HG03060 (cell line): Measurements from ENCODE around the gene CNN2.

Experiments used
- ATAC-seq: cut with Tn5 transposase; IDR thresholded peaks from one replicate; pipeline ENCODE4 v1.9.1; 2021; ENCODE audit warnings: low read depth, moderate number of reproducible peaks; ENCODE audit not compliant: unreplicated experiment

The CNN2 gene

DNA sequence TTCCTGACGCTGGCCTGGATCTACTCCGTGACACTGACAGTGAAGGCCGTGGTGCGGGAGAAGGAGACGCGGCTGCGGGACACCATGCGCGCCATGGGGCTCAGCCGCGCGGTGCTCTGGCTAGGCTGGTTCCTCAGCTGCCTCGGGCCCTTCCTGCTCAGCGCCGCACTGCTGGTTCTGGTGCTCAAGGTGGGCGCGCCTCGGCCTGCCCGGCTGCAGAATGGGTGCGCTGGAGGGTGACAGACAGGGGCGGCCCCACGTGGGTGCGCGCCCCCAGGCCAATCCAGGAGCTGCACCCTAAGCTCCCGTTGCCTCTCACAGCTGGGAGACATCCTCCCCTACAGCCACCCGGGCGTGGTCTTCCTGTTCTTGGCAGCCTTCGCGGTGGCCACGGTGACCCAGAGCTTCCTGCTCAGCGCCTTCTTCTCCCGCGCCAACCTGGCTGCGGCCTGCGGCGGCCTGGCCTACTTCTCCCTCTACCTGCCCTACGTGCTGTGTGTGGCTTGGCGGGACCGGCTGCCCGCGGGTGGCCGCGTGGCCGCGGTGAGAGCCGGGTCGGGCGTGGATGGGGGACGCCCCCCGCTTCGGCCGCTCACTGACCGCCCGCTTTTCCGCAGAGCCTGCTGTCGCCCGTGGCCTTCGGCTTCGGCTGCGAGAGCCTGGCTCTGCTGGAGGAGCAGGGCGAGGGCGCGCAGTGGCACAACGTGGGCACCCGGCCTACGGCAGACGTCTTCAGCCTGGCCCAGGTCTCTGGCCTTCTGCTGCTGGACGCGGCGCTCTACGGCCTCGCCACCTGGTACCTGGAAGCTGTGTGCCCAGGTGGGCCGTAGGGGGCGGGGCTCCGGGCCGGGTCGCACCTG is 20.7 kb downstream of the CNN2 start:
- no peak for ATAC-seq

DNA sequence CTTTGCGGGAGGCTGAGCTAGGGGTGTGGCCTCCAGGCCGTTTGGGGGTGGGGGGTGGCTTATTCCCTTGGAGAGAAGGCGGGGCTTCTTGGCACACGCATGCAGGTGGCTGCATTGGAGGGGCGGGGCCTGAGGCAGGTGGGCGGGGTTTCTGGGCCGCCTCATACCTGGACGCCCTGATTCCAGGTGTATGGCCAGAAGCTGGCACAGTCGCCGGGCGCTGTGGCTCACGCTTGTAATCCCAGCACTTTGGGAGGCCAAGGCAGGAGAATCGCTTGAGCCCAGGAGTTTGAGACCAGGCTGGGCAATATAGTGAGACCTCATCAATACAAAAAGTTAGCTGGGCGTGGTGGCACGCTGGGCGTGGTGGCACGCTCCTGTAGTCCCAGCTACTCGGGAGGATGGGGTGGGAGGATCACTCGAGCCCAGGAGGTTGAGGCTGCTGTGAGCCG is 21.3 kb downstream of the CNN2 start:
- no peak for ATAC-seq

DNA sequence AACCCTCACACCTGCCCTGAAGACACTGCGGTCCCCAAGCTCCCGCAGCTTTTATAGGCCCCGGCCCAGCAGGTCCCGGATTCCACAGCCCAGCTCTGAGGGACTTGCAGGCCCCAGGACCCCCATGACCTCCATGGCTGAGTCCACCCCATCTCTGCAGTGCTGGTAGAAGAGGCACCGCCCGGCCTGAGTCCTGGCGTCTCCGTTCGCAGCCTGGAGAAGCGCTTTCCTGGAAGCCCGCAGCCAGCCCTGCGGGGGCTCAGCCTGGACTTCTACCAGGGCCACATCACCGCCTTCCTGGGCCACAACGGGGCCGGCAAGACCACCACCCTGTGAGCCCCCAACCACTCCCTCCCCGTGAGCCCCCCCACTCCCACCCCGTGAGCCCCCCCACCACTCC is 22.7 kb downstream of the CNN2 start:
- no peak for ATAC-seq

DNA sequence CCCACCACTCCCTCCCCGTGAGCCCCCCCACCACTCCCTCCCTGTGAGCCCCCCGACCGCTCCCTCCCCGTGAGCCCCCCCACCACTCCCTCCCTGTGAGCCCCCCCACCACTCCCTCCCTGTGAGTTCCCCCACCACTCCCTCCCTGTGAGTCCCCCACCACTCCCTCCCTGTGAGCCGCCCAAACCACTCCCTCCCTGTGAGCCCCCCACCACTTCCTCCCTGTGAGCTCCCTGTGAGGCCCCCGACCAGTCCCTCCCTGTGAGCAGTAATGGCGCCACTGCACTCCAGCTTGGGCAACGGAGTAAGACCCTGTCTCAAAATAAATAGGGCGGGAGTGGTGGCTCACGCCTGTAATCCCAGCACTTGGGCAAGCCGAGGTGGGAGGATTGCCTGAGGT is 23.4 kb downstream of the CNN2 start:
- ATAC-seq: no peak

DNA sequence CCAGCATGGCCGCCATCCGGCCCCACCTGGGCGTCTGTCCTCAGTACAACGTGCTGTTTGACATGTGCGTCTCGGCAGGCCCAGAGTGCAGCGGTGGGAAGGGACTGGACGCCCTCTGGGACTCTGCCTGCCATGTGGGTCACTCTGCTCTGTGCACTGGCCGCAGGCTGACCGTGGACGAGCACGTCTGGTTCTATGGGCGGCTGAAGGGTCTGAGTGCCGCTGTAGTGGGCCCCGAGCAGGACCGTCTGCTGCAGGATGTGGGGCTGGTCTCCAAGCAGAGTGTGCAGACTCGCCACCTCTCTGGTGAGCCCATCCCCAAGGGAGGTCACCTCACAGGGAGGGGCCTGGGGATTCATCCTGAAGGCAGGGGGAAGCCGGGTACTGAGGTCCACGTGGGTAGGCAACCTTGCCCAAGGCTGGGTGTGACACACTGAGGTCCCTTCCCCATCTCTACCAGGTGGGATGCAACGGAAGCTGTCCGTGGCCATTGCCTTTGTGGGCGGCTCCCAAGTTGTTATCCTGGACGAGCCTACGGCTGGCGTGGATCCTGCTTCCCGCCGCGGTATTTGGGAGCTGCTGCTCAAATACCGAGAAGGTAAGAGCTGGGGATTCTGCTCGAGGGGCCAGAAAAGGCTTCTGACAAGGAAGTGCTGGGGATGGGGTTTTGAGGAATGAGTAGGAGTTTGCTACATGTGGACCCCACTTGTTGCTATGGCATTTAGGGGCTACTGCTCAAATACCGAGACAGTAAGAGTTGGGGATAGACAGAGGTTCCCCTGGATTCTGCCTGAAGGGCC is 24.8 kb downstream of the CNN2 start:
- no peak for ATAC-seq

DNA sequence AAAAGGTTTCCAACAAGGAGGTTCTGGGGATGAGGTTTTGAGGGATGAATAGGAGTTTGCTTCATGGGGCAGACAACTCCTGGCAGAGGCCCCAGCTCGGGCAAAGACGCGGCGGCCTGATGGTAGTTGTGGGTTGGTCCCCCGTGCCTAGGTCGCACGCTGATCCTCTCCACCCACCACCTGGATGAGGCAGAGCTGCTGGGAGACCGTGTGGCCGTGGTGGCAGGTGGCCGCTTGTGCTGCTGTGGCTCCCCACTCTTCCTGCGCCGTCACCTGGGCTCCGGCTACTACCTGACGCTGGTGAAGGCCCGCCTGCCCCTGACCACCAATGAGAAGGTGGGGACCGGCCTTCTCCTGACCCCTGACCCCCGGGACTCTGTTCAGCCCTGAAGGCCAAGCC is 25.4 kb downstream of the CNN2 start:
- no peak for ATAC-seq

DNA sequence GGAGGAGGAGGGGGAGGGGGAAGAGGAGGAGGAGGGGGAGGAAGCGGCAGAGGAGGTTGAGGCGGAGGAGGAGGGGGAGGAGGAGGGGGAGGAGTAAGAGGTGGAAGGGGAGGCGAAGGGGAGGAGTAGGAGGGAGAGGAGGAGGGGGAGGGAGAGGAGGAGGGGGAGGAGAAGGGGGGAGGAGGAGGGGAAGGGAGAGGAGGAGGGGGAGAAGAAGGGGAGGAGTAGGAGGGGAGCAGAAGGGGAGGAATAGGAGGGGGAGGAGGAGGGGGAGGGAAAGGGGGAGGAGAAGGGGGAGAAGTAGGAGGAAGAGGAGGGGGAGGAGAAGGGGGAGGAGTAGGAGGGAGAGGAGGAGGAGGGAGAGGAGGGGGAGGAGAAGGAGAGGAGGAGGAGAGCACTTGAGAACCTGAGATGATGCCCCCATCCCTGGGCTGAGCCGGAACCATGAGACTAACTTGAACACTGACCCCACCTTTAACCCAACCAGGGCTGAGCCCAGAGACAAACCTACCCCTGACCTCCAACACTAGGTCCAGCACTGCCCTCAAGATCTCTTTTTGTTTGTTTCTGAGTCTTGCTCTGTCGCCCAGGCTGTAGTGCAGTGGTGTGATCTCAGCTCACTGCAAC is 26.1 kb downstream of the CNN2 start:
- ATAC-seq: no peak

DNA sequence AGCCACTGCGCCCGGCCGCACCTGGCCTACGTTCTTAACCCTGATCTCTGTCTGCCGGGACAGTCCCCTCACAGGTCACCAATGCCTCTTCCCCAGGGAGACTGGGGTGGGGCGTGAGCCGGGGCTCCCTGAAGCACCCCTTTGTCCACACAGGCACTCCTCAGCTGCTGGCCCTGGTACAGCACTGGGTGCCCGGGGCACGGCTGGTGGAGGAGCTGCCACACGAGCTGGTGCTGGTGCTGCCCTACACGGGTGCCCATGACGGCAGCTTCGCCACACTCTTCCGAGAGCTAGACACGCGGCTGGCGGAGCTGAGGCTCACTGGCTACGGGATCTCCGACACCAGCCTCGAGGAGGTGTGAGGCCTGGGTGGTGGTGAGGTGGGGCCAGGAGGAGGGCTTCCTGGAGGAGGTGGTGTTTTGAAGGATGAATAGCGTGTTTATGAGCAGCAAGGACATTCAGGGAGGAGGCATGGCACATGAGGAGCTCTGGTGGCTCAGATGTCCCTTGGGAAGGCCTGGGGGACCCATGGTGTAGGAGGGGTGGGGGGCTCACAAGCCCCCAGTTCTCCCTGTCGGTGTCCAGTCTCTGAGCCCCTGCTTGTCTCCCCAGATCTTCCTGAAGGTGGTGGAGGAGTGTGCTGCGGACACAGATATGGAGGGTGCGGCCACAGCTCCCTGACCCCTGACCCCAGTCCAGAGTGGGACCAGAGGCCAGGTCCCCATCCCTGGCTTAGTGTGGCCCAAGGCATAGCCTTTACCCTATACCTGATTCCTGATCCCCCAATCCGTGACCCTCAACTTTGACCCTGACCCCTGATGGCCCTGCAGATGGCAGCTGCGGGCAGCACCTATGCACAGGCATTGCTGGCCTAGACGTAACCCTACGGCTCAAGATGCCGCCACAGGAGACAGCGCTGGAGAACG is 27.0 kb downstream of the CNN2 start:
- no peak for ATAC-seq

DNA sequence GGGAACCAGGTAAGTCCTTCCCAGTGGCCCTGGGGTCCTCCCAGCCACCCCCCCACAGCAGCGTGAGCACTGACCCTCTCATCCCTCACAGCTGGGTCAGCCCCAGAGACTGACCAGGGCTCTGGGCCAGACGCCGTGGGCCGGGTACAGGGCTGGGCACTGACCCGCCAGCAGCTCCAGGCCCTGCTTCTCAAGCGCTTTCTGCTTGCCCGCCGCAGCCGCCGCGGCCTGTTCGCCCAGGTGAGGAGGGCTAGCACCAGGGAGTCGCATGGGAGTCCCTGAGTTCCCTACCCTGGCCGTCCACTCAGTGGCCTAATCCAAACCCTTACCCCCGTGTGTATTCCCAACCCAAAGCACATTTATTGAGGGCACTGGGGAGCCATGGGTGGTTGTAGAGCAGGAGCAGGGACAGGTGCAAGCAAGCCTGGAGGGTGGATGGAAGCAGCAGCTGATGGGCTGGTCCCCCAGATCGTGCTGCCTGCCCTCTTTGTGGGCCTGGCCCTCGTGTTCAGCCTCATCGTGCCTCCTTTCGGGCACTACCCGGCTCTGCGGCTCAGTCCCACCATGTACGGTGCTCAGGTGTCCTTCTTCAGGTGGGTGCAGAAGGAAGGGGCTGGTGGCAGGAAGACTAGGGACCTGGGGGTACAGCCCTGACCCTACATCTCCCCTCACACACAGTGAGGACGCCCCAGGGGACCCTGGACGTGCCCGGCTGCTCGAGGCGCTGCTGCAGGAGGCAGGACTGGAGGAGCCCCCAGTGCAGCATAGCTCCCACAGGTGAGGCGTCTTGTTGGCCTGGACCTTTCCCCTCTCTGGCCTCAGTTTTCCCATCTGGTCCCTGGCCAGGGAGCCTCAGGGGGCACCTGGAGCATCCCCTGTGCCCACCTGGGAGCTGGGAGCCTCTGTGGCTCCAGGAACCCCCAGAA is 28.0 kb downstream of the CNN2 start:
- no peak for ATAC-seq

DNA sequence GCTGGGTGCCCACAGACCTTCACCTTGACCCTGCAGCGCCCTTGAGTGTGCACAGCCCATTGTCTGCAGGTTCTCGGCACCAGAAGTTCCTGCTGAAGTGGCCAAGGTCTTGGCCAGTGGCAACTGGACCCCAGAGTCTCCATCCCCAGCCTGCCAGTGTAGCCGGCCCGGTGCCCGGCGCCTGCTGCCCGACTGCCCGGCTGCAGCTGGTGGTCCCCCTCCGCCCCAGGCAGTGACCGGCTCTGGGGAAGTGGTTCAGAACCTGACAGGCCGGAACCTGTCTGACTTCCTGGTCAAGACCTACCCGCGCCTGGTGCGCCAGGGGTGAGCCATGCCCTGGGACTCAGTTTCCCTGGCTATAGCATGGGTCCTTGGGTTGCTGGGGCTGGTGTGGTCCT is 28.6 kb downstream of the CNN2 start:
- ATAC-seq: no peak

DNA sequence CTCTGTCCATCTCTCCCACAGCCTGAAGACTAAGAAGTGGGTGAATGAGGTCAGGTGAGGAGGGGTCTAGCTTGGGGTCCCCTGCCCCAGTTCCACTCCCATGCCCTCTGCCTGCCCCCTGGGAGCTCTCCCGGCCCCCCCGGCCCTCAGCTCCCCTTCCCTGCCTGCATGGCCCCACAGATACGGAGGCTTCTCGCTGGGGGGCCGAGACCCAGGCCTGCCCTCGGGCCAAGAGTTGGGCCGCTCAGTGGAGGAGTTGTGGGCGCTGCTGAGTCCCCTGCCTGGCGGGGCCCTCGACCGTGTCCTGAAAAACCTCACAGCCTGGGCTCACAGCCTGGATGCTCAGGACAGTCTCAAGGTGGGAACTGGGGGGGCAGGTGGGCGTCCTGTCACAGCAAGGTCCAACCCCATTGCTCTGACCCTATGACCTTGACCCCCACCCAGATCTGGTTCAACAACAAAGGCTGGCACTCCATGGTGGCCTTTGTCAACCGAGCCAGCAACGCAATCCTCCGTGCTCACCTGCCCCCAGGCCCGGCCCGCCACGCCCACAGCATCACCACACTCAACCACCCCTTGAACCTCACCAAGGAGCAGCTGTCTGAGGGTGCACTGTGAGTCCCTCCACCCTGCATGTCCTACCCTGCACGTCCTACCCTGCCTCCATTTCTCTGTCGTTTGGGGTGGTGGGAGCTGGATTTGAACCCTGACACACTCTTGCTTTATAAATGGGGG is 29.6 kb downstream of the CNN2 start:
- no peak for ATAC-seq

DNA sequence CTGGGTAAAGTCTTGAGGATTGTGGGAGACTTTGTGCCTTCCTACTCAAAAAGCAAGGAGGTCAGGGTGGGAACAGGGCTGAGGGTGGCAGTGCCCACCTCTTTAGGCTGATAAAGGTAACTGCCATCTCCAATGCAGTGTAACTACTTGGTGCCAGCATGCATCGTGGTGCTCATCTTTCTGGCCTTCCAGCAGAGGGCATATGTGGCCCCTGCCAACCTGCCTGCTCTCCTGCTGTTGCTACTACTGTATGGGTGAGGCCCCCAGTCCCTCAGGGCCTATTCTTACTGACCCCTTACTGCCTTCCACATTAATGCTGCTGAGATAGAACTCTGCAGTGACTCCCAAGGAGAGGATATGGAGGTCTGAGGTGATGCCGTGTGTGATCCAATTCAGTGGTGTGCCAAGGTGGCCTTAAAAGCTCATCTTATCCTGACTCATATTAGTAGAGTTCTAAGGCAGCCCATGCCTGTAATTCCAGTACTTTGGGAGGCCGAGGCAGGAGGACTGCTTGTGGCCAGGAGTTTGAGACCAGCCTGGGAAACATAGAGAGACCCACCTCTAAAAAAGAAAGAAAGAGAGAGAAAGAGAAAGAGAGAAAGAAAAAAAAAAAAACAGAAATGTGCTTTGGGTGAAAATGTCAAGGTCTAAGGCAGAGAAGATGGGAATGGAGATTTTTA is 30.9 kb downstream of the CNN2 start:
- ATAC-seq: no peak

DNA sequence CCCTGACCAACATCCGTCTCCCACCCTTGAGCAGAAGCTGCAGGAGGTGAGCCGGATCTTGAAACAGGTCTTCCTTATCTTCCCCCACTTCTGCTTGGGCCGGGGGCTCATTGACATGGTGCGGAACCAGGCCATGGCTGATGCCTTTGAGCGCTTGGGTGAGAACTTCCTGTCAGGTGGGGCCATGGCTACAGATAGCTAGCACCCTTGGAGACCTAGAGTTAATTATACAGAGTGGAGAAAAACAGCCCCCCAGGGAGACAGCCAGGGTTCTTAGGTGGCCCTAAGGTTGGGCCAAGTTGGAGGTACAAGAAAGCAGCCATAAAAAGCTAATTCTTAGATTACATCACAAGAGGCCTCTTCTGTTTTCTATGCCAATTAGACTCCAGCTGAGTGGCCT is 31.7 kb downstream of the CNN2 start:
- ATAC-seq: no peak

DNA sequence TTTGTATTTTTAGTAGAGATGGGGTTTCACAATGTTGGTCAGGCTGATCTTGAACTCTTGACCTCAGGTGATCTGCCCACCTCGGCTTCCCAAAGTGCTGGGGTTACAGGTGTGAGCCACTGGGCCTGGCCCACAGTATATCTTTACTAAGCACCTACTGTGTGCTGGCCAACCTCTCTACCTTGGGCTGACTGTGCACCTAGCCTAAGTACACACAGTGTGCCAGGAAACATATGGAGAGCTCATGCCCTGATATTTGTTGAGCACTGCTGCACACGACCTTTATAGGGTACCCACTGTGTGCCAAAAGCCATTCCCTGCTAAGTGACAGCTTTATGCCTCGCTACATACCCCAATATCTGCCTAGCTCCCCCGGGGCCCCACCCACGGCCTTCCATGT is 34.3 kb downstream of the CNN2 start:
- no peak for ATAC-seq

DNA sequence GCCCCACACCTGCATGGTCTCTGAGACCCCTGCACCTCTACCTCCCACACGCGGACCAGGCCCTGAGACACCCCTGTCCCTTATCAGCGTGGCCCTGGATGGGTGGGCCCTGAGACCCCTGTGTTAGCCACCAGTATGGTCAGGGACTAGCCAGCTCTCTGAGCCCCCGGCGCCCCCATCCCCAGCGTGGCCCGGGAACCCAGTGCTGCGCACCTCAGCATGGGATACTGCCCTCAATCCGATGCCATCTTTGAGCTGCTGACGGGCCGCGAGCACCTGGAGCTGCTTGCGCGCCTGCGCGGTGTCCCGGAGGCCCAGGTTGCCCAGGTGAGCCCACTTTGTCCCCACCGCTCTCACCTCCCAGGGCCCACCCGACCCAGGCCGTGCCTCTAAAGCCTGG is 35.6 kb downstream of the CNN2 start:
- ATAC-seq: no peak

DNA sequence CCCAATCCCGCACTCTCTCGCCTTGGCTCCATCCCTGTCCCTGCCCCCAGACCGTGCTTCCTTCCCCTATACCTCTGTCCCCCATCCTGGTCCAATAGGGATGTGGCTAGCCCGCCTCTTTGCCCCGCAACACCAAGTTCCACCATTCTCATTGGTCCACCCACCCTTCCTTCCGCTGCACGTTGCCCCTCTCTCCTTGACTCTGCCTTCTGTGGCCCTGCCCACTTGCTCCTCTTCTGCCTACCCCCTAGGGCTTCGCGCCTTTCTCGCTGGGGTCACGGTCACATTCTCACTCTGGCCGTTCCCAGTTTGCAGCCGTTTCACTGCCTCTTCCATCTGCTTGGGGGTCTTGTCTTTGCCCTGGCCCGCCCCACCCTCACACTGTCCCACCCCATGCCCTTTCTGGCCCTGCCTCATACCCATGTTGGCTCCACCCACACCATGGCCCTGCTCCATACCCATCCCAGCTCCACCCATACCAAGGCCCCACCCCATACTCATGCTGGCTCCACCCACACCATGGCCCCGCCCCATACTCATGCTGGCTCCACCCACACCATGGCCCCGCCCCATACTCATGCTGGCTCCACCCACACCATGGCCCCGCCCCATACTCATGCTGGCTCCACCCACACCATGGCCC is 36.1 kb downstream of the CNN2 start:
- ATAC-seq: no peak

DNA sequence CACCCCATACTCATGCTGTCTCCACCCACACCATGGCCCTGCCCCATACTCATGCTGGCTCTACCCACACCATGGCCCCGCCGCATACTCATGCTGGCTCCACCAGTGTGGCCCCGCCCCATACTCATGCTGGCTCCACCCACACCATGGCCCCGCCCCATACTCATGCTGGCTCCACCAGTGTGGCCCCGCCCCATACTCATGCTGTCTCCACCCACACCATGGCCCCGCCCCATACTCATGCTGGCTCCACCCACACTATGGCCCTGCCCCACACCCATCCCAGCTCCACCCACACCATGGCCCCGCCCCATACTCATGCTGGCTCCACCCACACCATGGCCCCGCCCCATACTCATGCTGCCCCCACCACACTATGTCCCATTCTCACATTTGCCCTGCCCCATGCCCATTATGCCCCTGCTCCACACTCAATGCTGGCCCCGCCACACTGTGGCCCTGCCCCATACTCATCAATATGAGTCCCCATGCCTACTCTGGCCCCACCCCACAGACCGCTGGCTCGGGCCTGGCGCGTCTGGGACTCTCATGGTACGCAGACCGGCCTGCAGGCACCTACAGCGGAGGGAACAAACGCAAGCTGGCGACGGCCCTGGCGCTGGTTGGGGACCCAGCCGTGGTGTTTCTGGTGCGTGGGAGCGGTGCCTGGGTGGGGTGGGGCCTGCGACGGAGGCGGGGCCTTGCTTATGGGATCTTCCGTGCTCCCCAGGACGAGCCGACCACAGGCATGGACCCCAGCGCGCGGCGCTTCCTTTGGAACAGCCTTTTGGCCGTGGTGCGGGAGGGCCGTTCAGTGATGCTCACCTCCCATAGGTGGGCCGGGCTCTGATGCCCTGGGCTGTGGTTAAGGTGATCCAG is 36.9 kb downstream of the CNN2 start:
- ATAC-seq: no peak
